KMS-11 (cell line): ENCODE measurements around the gene SP6.

Experiments used
- H2AFZ ChIP-seq: fragments of 200-600 bp; sonication (generic); 2 replicates; pipeline ENCODE4 v1.6.1; 2016; ENCODE audit warnings: antibody characterized with exemption, mixed run types, low read depth
- H3K27ac ChIP-seq: fragments of 200-600 bp; sonication (generic); 2 replicates; pipeline ENCODE4 v1.6.1; 2016; ENCODE audit warnings: mild to moderate bottlenecking, mixed run types
- H3K27me3 ChIP-seq: fragments of 200-600 bp; sonication (generic); 2 replicates; pipeline ENCODE4 v1.6.1; 2017; ENCODE audit warnings: mild to moderate bottlenecking, low read depth, mixed run types, moderate library complexity; ENCODE audit not compliant: insufficient read depth
- H3K36me3 ChIP-seq: fragments of 200-600 bp; sonication (generic); 2 replicates; pipeline ENCODE4 v1.6.1; 2017; ENCODE audit warnings: mild to moderate bottlenecking, mixed run types; ENCODE audit not compliant: insufficient read depth
- H3K4me1 ChIP-seq: fragments of 200-600 bp; sonication (generic); 2 replicates; pipeline ENCODE4 v1.6.1; 2016; ENCODE audit warnings: mild to moderate bottlenecking, low read depth, mixed run types; ENCODE audit not compliant: poor library complexity, severe bottlenecking
- H3K4me2 ChIP-seq: fragments of 200-600 bp; sonication (generic); 2 replicates; pipeline ENCODE4 v1.7.0; 2016; ENCODE audit warnings: mild to moderate bottlenecking, mixed run types
- H3K4me3 ChIP-seq: fragments of 200-600 bp; sonication (generic); IDR thresholded peaks from 2 replicates; pipeline ENCODE4 v1.6.1; 2017; ENCODE audit warnings: low read depth, low read length, mixed read lengths; ENCODE audit not compliant: insufficient read depth
- H3K79me2 ChIP-seq: fragments of 200-600 bp; sonication (generic); 2 replicates; pipeline ENCODE4 v1.6.1; 2016; ENCODE audit warnings: low read depth, mixed run types; ENCODE audit not compliant: insufficient read depth
- H3K9ac ChIP-seq: fragments of 200-600 bp; sonication (generic); 2 replicates; pipeline ENCODE4 v1.6.1; 2016; ENCODE audit warnings: mild to moderate bottlenecking, mixed run types
- H4K20me1 ChIP-seq: fragments of 200-600 bp; sonication (generic); 2 replicates; pipeline ENCODE4 v1.6.1; 2016; ENCODE audit warnings: mild to moderate bottlenecking, mixed run types; ENCODE audit not compliant: insufficient read depth
- TF ChIP-seq, protein P1 (sequence below): fragments of 200-600 bp; sonication (generic); conservative IDR thresholded peaks from 2 replicates; pipeline ENCODE4 v1.6.1; 2017; ENCODE audit warnings: low read depth, mild to moderate bottlenecking, antibody characterized with exemption, low read length, moderate library complexity, mixed read lengths

SP6 gene

DNA sequence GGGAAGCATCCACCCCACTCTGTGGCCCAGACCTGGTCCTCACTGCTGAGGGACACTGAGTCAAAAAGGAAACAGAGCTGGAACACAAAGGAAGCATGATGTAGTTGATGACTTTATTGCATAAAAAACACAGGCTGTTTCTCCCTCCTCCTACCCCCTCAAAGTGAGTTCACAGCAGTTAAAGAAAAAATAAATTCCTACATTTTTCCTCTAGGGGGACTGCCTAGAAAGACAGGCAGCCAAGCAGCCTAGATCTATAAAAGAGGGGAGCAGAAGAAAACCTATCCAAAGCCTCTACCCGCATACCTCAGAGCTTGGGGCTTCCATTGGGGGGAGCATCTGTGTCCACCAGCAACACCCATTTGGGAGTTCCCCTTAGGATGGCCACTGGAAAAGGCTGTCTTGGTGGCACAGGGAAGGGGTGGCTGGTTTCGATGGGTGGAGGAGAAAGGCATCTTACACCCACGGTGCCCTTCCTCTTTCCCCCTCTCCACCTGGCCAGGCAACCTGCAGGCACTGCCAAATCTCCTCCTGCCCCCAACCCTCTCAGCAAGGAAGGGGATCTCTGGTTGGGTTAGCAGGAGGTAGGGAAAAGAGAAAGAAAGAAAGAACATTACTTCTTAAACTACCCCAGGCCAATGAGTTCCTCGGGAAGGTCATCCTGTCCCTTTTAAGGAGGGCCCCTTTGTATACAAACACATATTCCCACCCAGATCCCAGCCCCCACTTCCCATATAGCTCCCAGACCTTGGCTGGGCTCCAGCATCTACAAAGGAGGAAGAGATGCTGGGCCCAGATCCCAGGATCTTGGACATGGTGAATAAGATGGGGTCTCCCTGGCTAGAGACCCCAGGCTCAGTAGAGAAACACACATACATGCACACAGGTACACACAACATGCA lies 5.9 kb downstream of the SP6 start:
- TF ChIP-seq, protein P1, sequence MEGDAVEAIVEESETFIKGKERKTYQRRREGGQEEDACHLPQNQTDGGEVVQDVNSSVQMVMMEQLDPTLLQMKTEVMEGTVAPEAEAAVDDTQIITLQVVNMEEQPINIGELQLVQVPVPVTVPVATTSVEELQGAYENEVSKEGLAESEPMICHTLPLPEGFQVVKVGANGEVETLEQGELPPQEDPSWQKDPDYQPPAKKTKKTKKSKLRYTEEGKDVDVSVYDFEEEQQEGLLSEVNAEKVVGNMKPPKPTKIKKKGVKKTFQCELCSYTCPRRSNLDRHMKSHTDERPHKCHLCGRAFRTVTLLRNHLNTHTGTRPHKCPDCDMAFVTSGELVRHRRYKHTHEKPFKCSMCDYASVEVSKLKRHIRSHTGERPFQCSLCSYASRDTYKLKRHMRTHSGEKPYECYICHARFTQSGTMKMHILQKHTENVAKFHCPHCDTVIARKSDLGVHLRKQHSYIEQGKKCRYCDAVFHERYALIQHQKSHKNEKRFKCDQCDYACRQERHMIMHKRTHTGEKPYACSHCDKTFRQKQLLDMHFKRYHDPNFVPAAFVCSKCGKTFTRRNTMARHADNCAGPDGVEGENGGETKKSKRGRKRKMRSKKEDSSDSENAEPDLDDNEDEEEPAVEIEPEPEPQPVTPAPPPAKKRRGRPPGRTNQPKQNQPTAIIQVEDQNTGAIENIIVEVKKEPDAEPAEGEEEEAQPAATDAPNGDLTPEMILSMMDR: peak; percentile 51
- H2AFZ ChIP-seq: no peak overlapping the region
- H3K27me3 ChIP-seq: peaks cover 51% of the 10 kb centered on the region
- H3K79me2 ChIP-seq: no peaks in the 10 kb centered on the region
- H3K4me2 ChIP-seq: no peak overlapping the region
- H3K4me3 ChIP-seq: no peak overlapping the region
- H3K36me3 ChIP-seq: no peaks in the 10 kb centered on the region
- no peak overlapping the region for H3K9ac ChIP-seq
- peaks cover 14% of the 10 kb centered on the region for H3K4me1 ChIP-seq
- no peak overlapping the region for H3K27ac ChIP-seq
- no peaks in the 10 kb centered on the region for H4K20me1 ChIP-seq

DNA sequence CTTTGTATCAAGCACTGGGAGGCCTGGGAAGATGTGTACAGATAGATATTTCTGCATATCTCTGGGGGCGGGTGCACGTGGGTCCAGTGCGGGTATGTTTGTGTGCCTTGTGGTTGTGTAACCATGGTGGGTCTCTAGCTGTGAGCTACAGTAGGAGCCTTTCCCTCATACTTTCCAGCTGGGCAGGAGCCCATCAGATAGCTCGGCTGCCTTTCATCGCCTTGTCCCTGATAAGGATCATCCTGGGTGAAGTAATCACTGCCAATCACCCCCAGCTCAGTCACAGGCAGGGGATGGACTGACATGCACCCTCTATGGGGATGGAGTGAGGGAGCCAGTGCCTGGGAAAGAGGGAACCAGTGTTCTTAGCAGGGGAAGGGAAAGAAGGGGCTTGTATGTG lies 6.7 kb downstream of the SP6 start:
- Histone ChIP-seq H3K9ac (no peak overlapping the region), H3K4me2 (no peak overlapping the region), H3K27me3 (peaks cover 43% of the 10 kb centered on the region), H3K27ac (no peak overlapping the region), H3K36me3 (no peaks in the 10 kb centered on the region), H3K4me1 (peaks cover 14% of the 10 kb centered on the region), H4K20me1 (no peaks in the 10 kb centered on the region), H2AFZ (no peak overlapping the region), H3K79me2 (no peaks in the 10 kb centered on the region), H3K4me3 (no peak overlapping the region)
- TF ChIP-seq, protein P1: no peak

- Histone ChIP-seq H3K36me3 (no peaks in the 10 kb centered on the region), H3K79me2 (no peaks in the 10 kb centered on the region), H3K27ac (no peak overlapping the region), H4K20me1 (no peaks in the 10 kb centered on the region), H3K4me2 (no peak overlapping the region), H3K27me3 (peaks cover 34% of the 10 kb centered on the region), H3K4me1 (peaks cover 14% of the 10 kb centered on the region), H3K9ac (no peak overlapping the region), H3K4me3 (no peak overlapping the region), H2AFZ (no peak overlapping the region)
- TF ChIP-seq, protein P1: no peak
These were observed 7.6 kb downstream of the SP6 start for GRCh38 chr17:47843391-47843730.

DNA sequence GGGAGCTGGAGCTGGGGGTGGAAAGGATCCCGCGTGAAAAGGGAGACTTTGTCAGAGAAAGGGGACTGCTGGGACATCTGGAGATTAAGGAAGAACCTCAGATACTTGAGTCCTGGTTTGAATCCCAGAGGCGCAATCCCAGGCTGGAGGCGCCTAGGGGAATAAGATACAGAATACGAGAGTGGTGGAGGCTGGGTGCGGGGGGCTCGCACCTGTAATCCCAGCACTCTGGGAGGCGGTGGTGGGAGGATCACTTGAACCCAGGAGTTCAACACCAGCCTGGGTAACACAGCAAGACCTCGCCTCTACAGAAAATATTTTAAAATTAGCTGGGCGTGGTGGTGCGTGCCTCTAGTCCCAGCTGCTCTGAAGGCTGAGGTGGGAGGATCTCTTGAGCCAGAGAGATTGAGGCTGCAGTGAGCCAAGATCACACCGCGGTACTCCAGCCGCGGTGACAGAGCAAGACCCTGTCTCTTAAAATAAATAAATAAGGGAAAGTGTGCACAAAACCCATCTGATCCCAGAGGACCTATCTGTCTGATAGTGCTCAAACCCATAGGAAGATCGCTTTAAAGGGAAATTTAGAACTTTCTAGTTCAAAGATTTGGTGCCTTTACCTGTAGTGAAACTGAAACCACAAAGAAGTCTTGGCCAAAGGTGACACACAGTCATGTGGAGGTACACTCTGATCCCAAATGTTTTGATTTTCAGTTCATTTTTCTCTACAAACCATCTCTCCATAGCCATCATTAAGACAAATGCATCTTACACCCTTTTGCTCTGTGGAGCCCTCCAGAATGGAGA lies 9.3 kb downstream of the SP6 start:
- peak overlapping the region; percentile 45; the same call in 1 of the 2 replicates for H3K9ac ChIP-seq
- no peak overlapping the region for H3K4me3 ChIP-seq
- no peaks in the 10 kb centered on the region for H4K20me1 ChIP-seq
- H3K36me3 ChIP-seq: no peaks in the 10 kb centered on the region
- TF ChIP-seq, protein P1: peak; percentile 70; the same call in 1 of the 2 replicates
- H3K4me2 ChIP-seq: peak overlapping the region; percentile 79; the same call in 1 of the 2 replicates
- H3K27ac ChIP-seq: no peak overlapping the region
- H3K4me1 ChIP-seq: peaks cover 14% of the 10 kb centered on the region
- H3K27me3 ChIP-seq: peaks cover 18% of the 10 kb centered on the region
- H2AFZ ChIP-seq: peak overlapping the region; percentile 95
- H3K79me2 ChIP-seq: no peaks in the 10 kb centered on the region
